GM23248 (cell line): ENCODE results near the gene TBC1D24.

Source experiments
- EZH2 ChIP-seq: fragments of 200-600 bp; sonication (generic); IDR thresholded peaks from 2 replicates; pipeline ENCODE4 v1.6.1; 2018; ENCODE audit warnings: antibody characterized with exemption, mild to moderate bottlenecking; ENCODE audit not compliant: insufficient read depth, poor library complexity, severe bottlenecking
- EZH2phosphoT487 ChIP-seq: fragments of 200-600 bp; sonication (generic); IDR thresholded peaks from 2 replicates; pipeline ENCODE4 v1.6.1; 2018; ENCODE audit warnings: antibody characterized with exemption, moderate library complexity, mild to moderate bottlenecking, low read depth; ENCODE audit not compliant: insufficient read depth

DNA sequence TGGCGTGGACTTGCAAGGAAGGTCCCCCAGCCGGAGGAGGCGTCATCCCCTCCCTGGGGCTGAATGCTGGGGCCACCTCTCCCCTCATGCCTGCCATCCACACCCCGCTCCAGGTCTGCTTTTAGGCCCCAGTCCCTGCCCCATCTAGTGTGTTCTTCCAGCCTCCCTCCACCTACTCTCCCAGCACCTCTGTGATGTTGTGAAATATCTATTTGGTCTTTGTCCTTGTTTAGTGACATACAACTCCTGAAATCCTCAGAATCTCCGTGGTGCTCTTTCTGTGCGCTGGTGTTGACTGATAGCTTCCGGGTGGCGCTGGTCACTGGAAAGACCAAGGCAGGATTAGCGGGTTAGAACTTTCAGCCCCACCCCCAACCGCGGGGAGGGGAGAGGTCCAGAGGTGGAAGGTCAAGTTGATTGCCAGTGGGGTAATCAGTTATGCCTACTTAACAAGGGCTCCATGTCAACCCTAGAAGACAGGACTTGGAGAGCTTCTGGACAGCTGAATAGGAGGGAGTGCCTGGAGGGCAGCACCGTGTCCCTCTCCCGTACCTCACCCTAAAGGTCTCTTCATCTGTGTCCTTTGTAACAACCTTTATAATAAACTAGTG lies 10.1 kb downstream of the TBC1D24 start:
- TF ChIP-seq EZH2 (no peak), EZH2phosphoT487 (no peak)
